Gastrocnemius medialis (tissue), 4 donors: ENCODE results near the gene TNNT2. TPM values are rescaled to one million over a fixed set of nuclear protein-coding genes. Genes with fewer than 3 reads are reported as not detected.

Source experiments
- ATAC-seq, 2 donors: fragments of 150-250 bp; one replicate each; pipeline ENCODE4 v1.9.1; 2016
- DNase-seq, 2 donors: peaks; one replicate each; pipeline ENCODE4 v3.0.0-alpha.2; 2019
- H3K27ac ChIP-seq, 4 donors: fragments of 200-600 bp; sonication (generic); 1 replicate in 1 of 4; 2 replicates in 3 of 4; pipeline ENCODE4 v1.5.1; 2016 to 2018; ENCODE audit warnings: mild to moderate bottlenecking in 2 of 4, moderate library complexity in 1 of 4
- H3K27me3 ChIP-seq, 3 donors: fragments of 200-600 bp; sonication (generic) in 2 of 3; 1 replicate in 1 of 3; 2 replicates in 2 of 3; pipeline versions ENCODE4 v1.5.1 to v1.6.0; 2016 to 2019; ENCODE audit warnings: mild to moderate bottlenecking in 1 of 3, moderate library complexity in 1 of 3
- H3K36me3 ChIP-seq, 2 donors: fragments of 200-600 bp; sonication (generic) in 1 of 2; one replicate each; pipeline ENCODE4 v1.5.1; 2017 to 2018
- H3K4me1 ChIP-seq, 2 donors: fragments of 200-600 bp; sonication (generic) in 1 of 2; one replicate each; pipeline ENCODE4 v1.5.1; 2016 to 2017; ENCODE audit warnings: mild to moderate bottlenecking in 2 of 2
- H3K4me3 ChIP-seq, 4 donors: fragments of 200-600 bp; sonication (generic) in 3 of 4; 1 replicate in 1 of 4; 2 replicates in 3 of 4; pipeline ENCODE4 v1.5.1; 2016 to 2019; ENCODE audit warnings: mild to moderate bottlenecking in 2 of 4
- H3K9me3 ChIP-seq, 3 donors: fragments of 200-600 bp; sonication (generic) in 2 of 3; 1 replicate in 1 of 3; 2 replicates in 2 of 3; pipeline ENCODE4 v1.5.1; 2016 to 2019
- POLR2A ChIP-seq, 2 donors: fragments of 450-650 bp; IDR thresholded peaks; one replicate each; pipeline ENCODE4 v1.6.1; 2017; ENCODE audit warnings: antibody characterized with exemption in 2 of 2, mild to moderate bottlenecking in 2 of 2, moderate library complexity in 2 of 2
- in situ Hi-C, 4 donors: fragments of 200-750 bp; cut with MboI; loops; one replicate each; pipeline versions ENCODE4 v1.15.0 to v1.8.0; 2017; ENCODE audit warnings: low sequenced_read_pairs in 4 of 4
- intact Hi-C: fragments of 100-400 bp; cut with DNase I; formaldehyde crosslinking; loops from one replicate; pipeline ENCODE4 v1.15.1; 2023; ENCODE audit warnings: low total_unique reads
- total RNA-seq, 4 donors: library from RNA; depleted of rRNA; stranded (reverse); fragments of >200 nt; gene quantifications; one replicate each; pipeline versions ENCODE4 v1.1.0 to v1.2.3, GENCODE V29; 2016
- TF ChIP-seq, protein P1 (sequence below), 5 experiments: fragments of 450-650 bp in 3 of 5; fragments of 200-600 bp in 2 of 5; sonication (generic) in 2 of 5; IDR thresholded peaks in 4 of 5; conservative IDR thresholded peaks in 1 of 5; 1 replicate in 4 of 5; 2 replicates in 1 of 5; pipeline ENCODE4 v1.5.1; 2016 to 2019; ENCODE audit warnings: antibody characterized with exemption in 5 of 5, mild to moderate bottlenecking in 3 of 5, moderate library complexity in 3 of 5

Gene TNNT2
- total RNA-seq, 4 donors from 2014 or later: 0.39 to 14.8 (median 6.7) TPM; not detected in 1

DNA sequence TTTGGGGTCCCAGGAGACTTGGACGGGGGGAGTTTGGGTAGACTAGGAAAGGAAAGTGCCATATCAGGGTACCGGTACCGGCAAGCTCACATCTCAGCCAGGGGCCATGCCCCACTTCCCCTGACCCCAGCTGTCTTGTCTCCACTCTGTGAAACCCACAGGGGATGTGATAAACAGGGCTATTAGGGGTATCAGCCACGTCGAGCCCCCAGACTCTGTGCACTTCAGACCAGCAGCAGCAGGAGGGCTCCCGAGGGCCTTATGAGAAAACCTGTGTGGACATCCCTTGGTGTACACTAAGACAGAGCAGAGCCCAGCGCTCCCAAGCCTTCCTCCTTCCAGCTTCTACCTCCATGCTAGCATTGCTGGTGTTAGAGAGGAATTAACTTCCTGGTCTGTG lies 46.3 kb downstream of the TNNT2 start:
- H3K27me3 ChIP-seq: no peaks in the 10 kb centered on the region
- TF ChIP-seq, protein P1, sequence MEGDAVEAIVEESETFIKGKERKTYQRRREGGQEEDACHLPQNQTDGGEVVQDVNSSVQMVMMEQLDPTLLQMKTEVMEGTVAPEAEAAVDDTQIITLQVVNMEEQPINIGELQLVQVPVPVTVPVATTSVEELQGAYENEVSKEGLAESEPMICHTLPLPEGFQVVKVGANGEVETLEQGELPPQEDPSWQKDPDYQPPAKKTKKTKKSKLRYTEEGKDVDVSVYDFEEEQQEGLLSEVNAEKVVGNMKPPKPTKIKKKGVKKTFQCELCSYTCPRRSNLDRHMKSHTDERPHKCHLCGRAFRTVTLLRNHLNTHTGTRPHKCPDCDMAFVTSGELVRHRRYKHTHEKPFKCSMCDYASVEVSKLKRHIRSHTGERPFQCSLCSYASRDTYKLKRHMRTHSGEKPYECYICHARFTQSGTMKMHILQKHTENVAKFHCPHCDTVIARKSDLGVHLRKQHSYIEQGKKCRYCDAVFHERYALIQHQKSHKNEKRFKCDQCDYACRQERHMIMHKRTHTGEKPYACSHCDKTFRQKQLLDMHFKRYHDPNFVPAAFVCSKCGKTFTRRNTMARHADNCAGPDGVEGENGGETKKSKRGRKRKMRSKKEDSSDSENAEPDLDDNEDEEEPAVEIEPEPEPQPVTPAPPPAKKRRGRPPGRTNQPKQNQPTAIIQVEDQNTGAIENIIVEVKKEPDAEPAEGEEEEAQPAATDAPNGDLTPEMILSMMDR (IDR thresholded peaks at IDR 0.05 in 4 of 5, conservative IDR thresholded peaks at IDR 0.05 in 1 of 5): no peak
- no peak for TF ChIP-seq POLR2A (IDR thresholded peaks at IDR 0.05)
- DNase-seq (no peak), ATAC-seq (no peak)
- no peaks in the 10 kb centered on the region for H3K9me3 ChIP-seq
- no peaks in the 10 kb centered on the region for H3K36me3 ChIP-seq
- intact Hi-C loops: no loop called here
- no peak overlapping the region for H3K4me3 ChIP-seq
- in situ Hi-C loops: no loop called here
- H3K4me1 ChIP-seq: peaks cover 0 to 3% of the 10 kb centered on the region in 2 donors
- H3K27ac ChIP-seq: no peak overlapping the region

DNA sequence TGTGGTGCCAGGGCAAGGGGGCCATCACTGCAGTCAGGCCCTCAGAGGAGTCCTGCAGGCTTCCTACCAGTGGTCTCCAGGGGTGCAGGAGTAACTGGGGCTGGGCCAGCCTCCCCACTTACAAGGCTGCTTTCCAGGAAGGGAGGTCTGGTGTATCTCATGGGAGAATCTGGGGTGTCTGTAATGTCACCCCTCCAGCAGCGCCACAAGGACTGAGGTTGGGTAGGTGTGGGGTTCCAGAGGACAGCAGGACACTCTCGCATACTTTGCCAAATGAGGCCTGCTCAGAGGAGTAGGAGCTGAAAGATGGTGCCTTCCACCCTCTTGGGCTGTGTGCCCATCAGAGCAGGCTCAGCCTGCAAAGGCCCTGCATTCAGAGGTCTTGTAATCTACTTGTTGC lies 46.9 kb downstream of the TNNT2 start:
- no peak overlapping the region for H3K27ac ChIP-seq
- intact Hi-C loops (no loop called here), in situ Hi-C loops (no loop called here)
- no peak for ATAC-seq
- no peak for TF ChIP-seq POLR2A (IDR thresholded peaks at IDR 0.05)
- TF ChIP-seq, protein P1 (IDR thresholded peaks at IDR 0.05 in 4 of 5, conservative IDR thresholded peaks at IDR 0.05 in 1 of 5): no peak
- no peaks in the 10 kb centered on the region for H3K9me3 ChIP-seq
- H3K4me1 ChIP-seq: peaks cover 0 to 3% of the 10 kb centered on the region in 2 donors
- no peak overlapping the region for H3K4me3 ChIP-seq
- no peaks in the 10 kb centered on the region for H3K27me3 ChIP-seq
- no peaks in the 10 kb centered on the region for H3K36me3 ChIP-seq
- no peak for DNase-seq

DNA sequence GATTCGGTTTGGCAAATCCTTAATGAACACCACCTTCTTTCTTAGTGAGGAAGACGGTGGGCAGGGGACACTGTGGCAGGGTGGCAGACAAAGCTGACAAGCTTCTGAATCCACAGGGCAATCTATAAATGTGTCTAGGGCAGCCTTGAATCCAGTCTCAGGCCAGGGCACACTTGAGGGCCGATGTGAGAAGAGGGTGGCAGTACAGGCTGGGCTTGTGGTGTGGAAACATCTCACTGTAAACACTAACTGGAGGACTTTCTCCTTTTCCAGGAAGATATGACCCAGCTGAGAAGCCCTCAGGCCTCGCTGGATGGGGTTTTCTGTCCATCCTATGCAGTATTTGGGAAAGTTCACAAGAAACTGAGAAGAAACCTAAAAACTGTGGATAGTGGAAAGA lies 47.7 kb downstream of the TNNT2 start:
- H3K36me3 ChIP-seq: no peaks in the 10 kb centered on the region
- H3K27me3 ChIP-seq: no peaks in the 10 kb centered on the region
- H3K9me3 ChIP-seq: no peaks in the 10 kb centered on the region
- ATAC-seq (no peak), DNase-seq (no peak)
- no peak overlapping the region for H3K4me3 ChIP-seq
- H3K27ac ChIP-seq: no peak overlapping the region
- intact Hi-C loops (no loop called here), in situ Hi-C loops (no loop called here)
- no peak for TF ChIP-seq POLR2A (IDR thresholded peaks at IDR 0.05)
- TF ChIP-seq, protein P1 (IDR thresholded peaks at IDR 0.05 in 4 of 5, conservative IDR thresholded peaks at IDR 0.05 in 1 of 5): no peak
- H3K4me1 ChIP-seq: peaks cover 0 to 3% of the 10 kb centered on the region in 2 donors

DNA sequence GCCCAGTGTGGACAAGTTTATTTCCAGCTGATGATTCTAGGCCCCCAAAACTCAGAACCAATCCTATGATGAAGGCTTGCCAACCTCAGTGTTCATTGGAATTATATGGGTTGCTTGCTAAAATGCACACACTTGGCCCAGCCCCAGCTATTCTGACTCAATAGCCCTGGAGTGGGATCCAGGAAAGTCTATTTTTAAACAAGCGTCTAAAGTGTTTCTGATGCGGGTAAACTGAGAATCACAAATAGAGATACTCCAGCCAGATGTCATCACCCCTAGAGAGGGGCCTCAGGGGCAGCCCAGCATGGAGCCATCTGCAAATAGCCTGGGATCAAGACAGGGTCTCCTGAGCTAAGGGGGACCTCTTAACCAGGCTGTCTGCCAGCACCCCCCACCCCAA lies 48.2 kb downstream of the TNNT2 start:
- DNase-seq (no peak), ATAC-seq (peak; percentile 57 to 59)
- Histone ChIP-seq H3K4me1 (peaks cover 0 to 3% of the 10 kb centered on the region in 2 donors), H3K36me3 (no peaks in the 10 kb centered on the region), H3K4me3 (no peak overlapping the region), H3K27me3 (no peaks in the 10 kb centered on the region), H3K9me3 (no peaks in the 10 kb centered on the region), H3K27ac (no peak overlapping the region)
- TF ChIP-seq POLR2A (IDR thresholded peaks at IDR 0.05): no peak
- TF ChIP-seq, protein P1 (IDR thresholded peaks at IDR 0.05 in 4 of 5, conservative IDR thresholded peaks at IDR 0.05 in 1 of 5): no peak
- in situ Hi-C loops (no loop called here), intact Hi-C loops (no loop called here)

DNA sequence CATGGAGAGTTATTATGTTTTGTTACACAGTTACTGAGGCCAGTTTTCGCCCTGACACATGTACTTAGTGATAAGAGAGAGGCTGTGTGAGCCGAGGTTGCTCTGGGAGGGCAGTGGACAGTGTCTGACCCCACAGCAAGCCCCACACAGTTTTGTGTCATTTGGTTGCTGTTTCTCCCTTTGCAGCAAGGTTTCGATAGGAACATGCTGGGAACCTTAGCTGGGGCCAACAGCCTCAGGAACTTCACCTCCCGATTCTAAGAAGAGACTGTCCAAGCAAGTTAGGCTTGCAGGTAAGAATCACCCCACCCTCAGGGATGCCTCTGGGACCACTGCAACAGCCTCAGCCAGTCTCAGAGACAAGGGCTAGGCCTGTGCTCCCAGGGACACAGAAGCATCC lies 48.9 kb downstream of the TNNT2 start:
- intact Hi-C loops (no loop called here), in situ Hi-C loops (no loop called here)
- DNase-seq (no peak), ATAC-seq (no peak)
- Histone ChIP-seq H3K36me3 (no peaks in the 10 kb centered on the region), H3K9me3 (no peaks in the 10 kb centered on the region), H3K4me3 (no peak overlapping the region), H3K27me3 (no peaks in the 10 kb centered on the region), H3K27ac (no peak overlapping the region), H3K4me1 (peaks cover 0 to 3% of the 10 kb centered on the region in 2 donors)
- no peak for TF ChIP-seq POLR2A (IDR thresholded peaks at IDR 0.05)
- TF ChIP-seq, protein P1 (IDR thresholded peaks at IDR 0.05 in 4 of 5, conservative IDR thresholded peaks at IDR 0.05 in 1 of 5): no peak
